ENCODE measurements around the gene HLX. TPM values are rescaled to one million over a fixed set of nuclear protein-coding genes. Genes with fewer than 3 reads are reported as not detected.

Gene HLX
- total RNA-seq, 1 donor, result 9.0 TPM

GRCh38 chr1:220885971-220886370, 6.7 kb downstream of the HLX start:
- no peaks in the 10 kb centered on the region for H4K20me1 ChIP-seq (ENCODE audit: insufficient read depth, low read length)
- H3K9me3 ChIP-seq (ENCODE audit: low read depth, low read length), result no peaks in the 10 kb centered on the region
- peaks cover 38% of the 10 kb centered on the region for H3K36me3 ChIP-seq (ENCODE audit: insufficient read depth, low read length)
- H3K4me2 ChIP-seq (ENCODE audit: insufficient read depth, low read length), result no peak overlapping the region
- no peak overlapping the region for H3K4me3 ChIP-seq (ENCODE audit: insufficient read depth, low read length)
- H2AFZ ChIP-seq (ENCODE audit: low read length), result no peak overlapping the region
- peaks cover 12% of the 10 kb centered on the region for H3K79me2 ChIP-seq (ENCODE audit: insufficient read depth, low read length)
- TF ChIP-seq CTCF (IDR thresholded peaks at IDR 0.05; ENCODE audit: extremely low read depth, low read depth, low read length), result no peak
- DNase-seq (ENCODE audit: insufficient read length, low spot score, missing footprints), result no peak
- no peak overlapping the region for H3K27ac ChIP-seq (ENCODE audit: low read depth, low read length)
- peaks cover under 1% of the 10 kb centered on the region for H3K27me3 ChIP-seq (ENCODE audit: insufficient read depth, low read length)
- H3K4me1 ChIP-seq (ENCODE audit: insufficient read depth, low read length), result peaks cover 13% of the 10 kb centered on the region

GRCh38 chr1:220886470-220887201, 7.4 kb downstream of the HLX start:
- DNase-seq (ENCODE audit: insufficient read length, low spot score, missing footprints), result no peak
- Histone ChIP-seq H3K27ac (ENCODE audit: low read depth, low read length) (no peak overlapping the region), H3K79me2 (ENCODE audit: insufficient read depth, low read length) (peaks cover 7% of the 10 kb centered on the region)

GRCh38 chr1:220887202-220887519, 7.9 kb downstream of the HLX start:
- Histone ChIP-seq H3K4me1 (ENCODE audit: insufficient read depth, low read length) (peaks cover 11% of the 10 kb centered on the region), H2AFZ (ENCODE audit: low read length) (peak overlapping the region; percentile 66), H3K27me3 (ENCODE audit: insufficient read depth, low read length) (peaks cover 12% of the 10 kb centered on the region), H3K9me3 (ENCODE audit: low read depth, low read length) (no peaks in the 10 kb centered on the region), H3K36me3 (ENCODE audit: insufficient read depth, low read length) (peaks cover 33% of the 10 kb centered on the region), H3K4me2 (ENCODE audit: insufficient read depth, low read length) (peak overlapping the region; percentile 95), H3K79me2 (ENCODE audit: insufficient read depth, low read length) (peaks cover 1% of the 10 kb centered on the region), H4K20me1 (ENCODE audit: insufficient read depth, low read length) (no peaks in the 10 kb centered on the region), H3K27ac (ENCODE audit: low read depth, low read length) (no peak overlapping the region), H3K4me3 (ENCODE audit: insufficient read depth, low read length) (peak overlapping the region; percentile 63)
- no peak for TF ChIP-seq CTCF (IDR thresholded peaks at IDR 0.05; ENCODE audit: extremely low read depth, low read depth, low read length)
- DNase-seq (ENCODE audit: insufficient read length, low spot score, missing footprints), result no peak

More at GRCh38 chr1:220886470-220887201, 7.4 kb downstream of the HLX start:
- H3K4me2 ChIP-seq (ENCODE audit: insufficient read depth, low read length), result no peak overlapping the region
- peaks cover 13% of the 10 kb centered on the region for H3K4me1 ChIP-seq (ENCODE audit: insufficient read depth, low read length)
- no peak overlapping the region for H2AFZ ChIP-seq (ENCODE audit: low read length)
- no peaks in the 10 kb centered on the region for H3K9me3 ChIP-seq (ENCODE audit: low read depth, low read length)
- H3K36me3 ChIP-seq (ENCODE audit: insufficient read depth, low read length), result peaks cover 38% of the 10 kb centered on the region
- no peaks in the 10 kb centered on the region for H4K20me1 ChIP-seq (ENCODE audit: insufficient read depth, low read length)
- peaks cover 7% of the 10 kb centered on the region for H3K27me3 ChIP-seq (ENCODE audit: insufficient read depth, low read length)
- TF ChIP-seq CTCF (IDR thresholded peaks at IDR 0.05; ENCODE audit: extremely low read depth, low read depth, low read length), result no peak
- no peak overlapping the region for H3K4me3 ChIP-seq (ENCODE audit: insufficient read depth, low read length)

- peak overlapping the region; percentile 95 for H3K4me2 ChIP-seq (ENCODE audit: insufficient read depth, low read length)
- no peak for TF ChIP-seq CTCF (IDR thresholded peaks at IDR 0.05; ENCODE audit: extremely low read depth, low read depth, low read length)
- no peaks in the 10 kb centered on the region for H4K20me1 ChIP-seq (ENCODE audit: insufficient read depth, low read length)
- peak overlapping the region; percentile 63 for H3K4me3 ChIP-seq (ENCODE audit: insufficient read depth, low read length)
- H3K36me3 ChIP-seq (ENCODE audit: insufficient read depth, low read length), result peaks cover 28% of the 10 kb centered on the region
- peaks cover 6% of the 10 kb centered on the region for H3K4me1 ChIP-seq (ENCODE audit: insufficient read depth, low read length)
- H3K27ac ChIP-seq (ENCODE audit: low read depth, low read length), result no peak overlapping the region
- H2AFZ ChIP-seq (ENCODE audit: low read length), result peak overlapping the region; percentile 66
- H3K27me3 ChIP-seq (ENCODE audit: insufficient read depth, low read length), result peaks cover 18% of the 10 kb centered on the region
- H3K79me2 ChIP-seq (ENCODE audit: insufficient read depth, low read length), result no peaks in the 10 kb centered on the region
- peak; percentile 92 for DNase-seq (ENCODE audit: insufficient read length, low spot score, missing footprints)
- no peaks in the 10 kb centered on the region for H3K9me3 ChIP-seq (ENCODE audit: low read depth, low read length)
These were observed 8.5 kb downstream of the HLX start for GRCh38 chr1:220887520-220888416.
